ENCODE data around the gene ZNF334.

ZNF334 gene

DNA sequence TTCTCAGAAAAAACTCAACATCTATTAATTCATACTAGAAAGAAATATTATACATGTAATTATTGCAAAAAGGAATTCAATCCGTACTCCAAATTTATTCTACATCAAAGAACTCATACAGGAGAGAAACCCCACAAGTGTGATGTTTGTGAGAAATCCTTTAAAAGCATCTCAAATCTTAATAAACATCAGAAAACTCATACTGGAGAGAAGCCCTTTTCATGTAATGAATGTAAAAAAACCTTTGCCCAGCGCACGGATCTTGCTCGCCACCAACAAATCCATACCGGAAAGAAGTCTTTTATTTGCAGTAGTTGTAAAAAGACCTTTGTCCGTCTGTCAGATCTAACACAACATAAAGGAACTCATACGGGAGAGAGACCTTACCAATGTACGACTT lies 22.0 kb downstream of the ZNF334 start:
- TF ChIP-seq SIN3A (IDR thresholded peaks at IDR 0.05; ENCODE audit: borderline replicate concordance, insufficient read depth, low read length), result no peak
- TF ChIP-seq FOXP2 (optimal IDR thresholded peaks at IDR 0.05; ENCODE audit: borderline replicate concordance, extremely low read depth, extremely low read length, insufficient read depth), result no peak
- TF ChIP-seq, protein P1, sequence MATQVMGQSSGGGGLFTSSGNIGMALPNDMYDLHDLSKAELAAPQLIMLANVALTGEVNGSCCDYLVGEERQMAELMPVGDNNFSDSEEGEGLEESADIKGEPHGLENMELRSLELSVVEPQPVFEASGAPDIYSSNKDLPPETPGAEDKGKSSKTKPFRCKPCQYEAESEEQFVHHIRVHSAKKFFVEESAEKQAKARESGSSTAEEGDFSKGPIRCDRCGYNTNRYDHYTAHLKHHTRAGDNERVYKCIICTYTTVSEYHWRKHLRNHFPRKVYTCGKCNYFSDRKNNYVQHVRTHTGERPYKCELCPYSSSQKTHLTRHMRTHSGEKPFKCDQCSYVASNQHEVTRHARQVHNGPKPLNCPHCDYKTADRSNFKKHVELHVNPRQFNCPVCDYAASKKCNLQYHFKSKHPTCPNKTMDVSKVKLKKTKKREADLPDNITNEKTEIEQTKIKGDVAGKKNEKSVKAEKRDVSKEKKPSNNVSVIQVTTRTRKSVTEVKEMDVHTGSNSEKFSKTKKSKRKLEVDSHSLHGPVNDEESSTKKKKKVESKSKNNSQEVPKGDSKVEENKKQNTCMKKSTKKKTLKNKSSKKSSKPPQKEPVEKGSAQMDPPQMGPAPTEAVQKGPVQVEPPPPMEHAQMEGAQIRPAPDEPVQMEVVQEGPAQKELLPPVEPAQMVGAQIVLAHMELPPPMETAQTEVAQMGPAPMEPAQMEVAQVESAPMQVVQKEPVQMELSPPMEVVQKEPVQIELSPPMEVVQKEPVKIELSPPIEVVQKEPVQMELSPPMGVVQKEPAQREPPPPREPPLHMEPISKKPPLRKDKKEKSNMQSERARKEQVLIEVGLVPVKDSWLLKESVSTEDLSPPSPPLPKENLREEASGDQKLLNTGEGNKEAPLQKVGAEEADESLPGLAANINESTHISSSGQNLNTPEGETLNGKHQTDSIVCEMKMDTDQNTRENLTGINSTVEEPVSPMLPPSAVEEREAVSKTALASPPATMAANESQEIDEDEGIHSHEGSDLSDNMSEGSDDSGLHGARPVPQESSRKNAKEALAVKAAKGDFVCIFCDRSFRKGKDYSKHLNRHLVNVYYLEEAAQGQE (IDR thresholded peaks at IDR 0.05; ENCODE audit: insufficient read depth in 1 of 2, low read depth in 2 of 2, low read length in 2 of 2), result no peak
- TF ChIP-seq TAF1 (IDR thresholded peaks at IDR 0.05; ENCODE audit: borderline replicate concordance, insufficient read depth, low read length), result no peak
- TF ChIP-seq POLR2AphosphoS5 (IDR thresholded peaks at IDR 0.05; ENCODE audit: low read depth, low read length), result no peak

DNA sequence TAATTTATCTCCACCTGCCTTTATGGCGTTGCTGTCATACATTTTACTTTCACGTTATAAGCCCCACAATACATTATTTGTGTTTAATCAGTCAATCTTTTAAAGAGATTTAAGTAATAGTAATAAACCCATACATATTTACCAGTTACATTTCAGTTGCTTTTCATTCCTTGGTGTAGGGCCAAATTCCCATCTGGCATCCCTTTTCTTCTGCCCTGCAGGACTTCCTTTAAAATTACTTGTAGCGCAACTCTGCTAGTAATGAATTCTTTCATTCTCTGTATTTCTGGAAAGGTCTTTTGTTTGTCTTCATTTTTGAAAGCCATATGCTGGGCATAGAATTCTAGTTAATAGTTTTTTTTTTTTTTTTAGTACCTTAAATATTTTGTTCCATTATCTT lies 24.9 kb downstream of the ZNF334 start:
- TF ChIP-seq, protein P1 (IDR thresholded peaks at IDR 0.05; ENCODE audit: insufficient read depth in 1 of 2, low read depth in 2 of 2, low read length in 2 of 2), result no peak

DNA sequence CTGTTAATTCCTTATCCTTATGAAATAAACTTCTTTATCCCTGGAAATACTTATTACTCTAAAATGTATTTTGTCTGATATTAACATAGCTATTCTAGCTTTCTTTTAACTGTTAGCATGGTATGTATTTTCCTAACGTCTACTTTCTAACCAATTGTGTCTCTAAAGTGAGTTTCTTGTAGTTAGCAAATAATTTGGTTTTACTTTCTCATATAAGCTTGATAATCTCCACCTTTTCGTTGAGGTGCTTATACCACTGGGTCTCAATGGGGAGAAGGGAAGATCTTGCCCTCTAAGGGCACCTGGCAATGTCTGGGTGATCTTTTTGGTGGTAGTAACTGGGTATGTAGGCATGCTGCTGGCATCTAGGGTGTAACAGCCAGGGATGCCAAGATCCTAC lies 25.7 kb downstream of the ZNF334 start:
- no peak for TF ChIP-seq SIN3A (IDR thresholded peaks at IDR 0.05; ENCODE audit: borderline replicate concordance, insufficient read depth, low read length)
- TF ChIP-seq POLR2AphosphoS5 (IDR thresholded peaks at IDR 0.05; ENCODE audit: low read depth, low read length), result no peak
- TF ChIP-seq, protein P1 (IDR thresholded peaks at IDR 0.05; ENCODE audit: insufficient read depth in 1 of 2, low read depth in 2 of 2, low read length in 2 of 2), result no peak
- no peak for TF ChIP-seq FOXP2 (optimal IDR thresholded peaks at IDR 0.05; ENCODE audit: borderline replicate concordance, extremely low read depth, extremely low read length, insufficient read depth)
- TF ChIP-seq TAF1 (IDR thresholded peaks at IDR 0.05; ENCODE audit: borderline replicate concordance, insufficient read depth, low read length), result no peak

DNA sequence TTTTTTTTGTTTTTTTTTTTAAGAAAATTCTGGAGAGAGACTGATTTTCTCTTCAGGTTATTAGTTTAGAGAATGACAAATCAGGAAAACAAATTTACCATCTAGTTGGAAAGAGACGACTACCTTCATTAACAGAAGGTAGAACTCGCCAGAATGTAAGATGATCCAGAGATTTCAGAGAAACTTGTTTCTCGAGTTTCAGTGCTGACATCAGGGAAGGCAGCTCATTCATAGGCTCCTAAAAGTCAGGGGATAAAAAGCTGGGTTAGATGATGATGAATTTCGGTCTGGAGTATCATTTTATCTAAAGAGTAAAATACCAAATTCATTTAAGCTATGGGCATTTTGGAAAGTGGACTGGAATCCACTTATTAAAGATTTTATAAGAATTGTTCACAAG lies 27.9 kb downstream of the ZNF334 start:
- TF ChIP-seq SIN3A (IDR thresholded peaks at IDR 0.05; ENCODE audit: borderline replicate concordance, insufficient read depth, low read length) (no peak), TAF1 (IDR thresholded peaks at IDR 0.05; ENCODE audit: borderline replicate concordance, insufficient read depth, low read length) (no peak), FOXP2 (optimal IDR thresholded peaks at IDR 0.05; ENCODE audit: borderline replicate concordance, extremely low read depth, extremely low read length, insufficient read depth) (no peak), POLR2AphosphoS5 (IDR thresholded peaks at IDR 0.05; ENCODE audit: low read depth, low read length) (no peak)
- TF ChIP-seq, protein P1 (IDR thresholded peaks at IDR 0.05; ENCODE audit: insufficient read depth in 1 of 2, low read depth in 2 of 2, low read length in 2 of 2), result no peak

DNA sequence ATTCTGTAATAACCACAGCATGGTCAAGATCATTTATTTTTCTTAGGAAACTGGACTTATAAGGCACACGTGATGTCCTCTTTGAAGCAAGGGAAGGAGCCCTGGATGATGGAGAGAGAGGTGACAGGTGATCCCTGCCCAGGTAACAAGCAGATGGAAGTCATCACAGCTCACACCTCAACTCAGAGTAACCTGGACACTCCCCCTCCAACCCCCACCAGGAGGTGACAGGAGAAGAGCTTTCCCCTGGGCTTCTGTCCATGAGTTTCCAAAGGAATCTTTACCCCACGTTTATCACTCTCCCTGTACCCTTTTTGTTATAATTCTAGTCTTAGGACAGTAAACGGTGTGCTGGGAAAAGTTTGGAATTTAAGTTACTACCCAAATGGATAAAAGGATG lies 28.4 kb downstream of the ZNF334 start:
- TF ChIP-seq, protein P1 (IDR thresholded peaks at IDR 0.05; ENCODE audit: insufficient read depth in 1 of 2, low read depth in 2 of 2, low read length in 2 of 2), result no peak
- TF ChIP-seq SIN3A (IDR thresholded peaks at IDR 0.05; ENCODE audit: borderline replicate concordance, insufficient read depth, low read length) (no peak), TAF1 (IDR thresholded peaks at IDR 0.05; ENCODE audit: borderline replicate concordance, insufficient read depth, low read length) (no peak), POLR2AphosphoS5 (IDR thresholded peaks at IDR 0.05; ENCODE audit: low read depth, low read length) (no peak), FOXP2 (optimal IDR thresholded peaks at IDR 0.05; ENCODE audit: borderline replicate concordance, extremely low read depth, extremely low read length, insufficient read depth) (no peak)
